Neural cell (in vitro differentiated cells): Measurements from ENCODE around the gene GRB7.
"Not testable (repeated sequence)": the region's sequence is repeated elsewhere in the genome, so short reads cannot be mapped to it uniquely, and the experiment has no call there.

ENCODE experiments used
- EZH2 ChIP-seq: fragments of 200-600, 300-800 bp; shearing (Covaris generic), sonication (generic); IDR thresholded peaks from 2 replicates; pipeline ENCODE4 v1.6.1; 2014; ENCODE audit warnings: antibody characterized with exemption, low read length, borderline replicate concordance, mild to moderate bottlenecking; ENCODE audit not compliant: insufficient read depth, poor library complexity, severe bottlenecking
- RAD21 ChIP-seq: fragments of 450-650 bp; conservative IDR thresholded peaks from 2 replicates; pipeline ENCODE4 v1.6.1; 2014; ENCODE audit warnings: antibody characterized with exemption, mild to moderate bottlenecking, moderate library complexity

- not testable (repeated sequence) for TF ChIP-seq EZH2, RAD21
These were observed 26.4 kb downstream of the GRB7 start for GRCh38 chr17:39764171-39764570.
